NOMO-1 (cell line): ENCODE results near the gene PRSS57.
"Not testable (repeated sequence)": the region's sequence is repeated elsewhere in the genome, so short reads cannot be mapped to it uniquely, and the experiment has no call there.

Experiments used
- DNase-seq, 2 experiments: peaks; one replicate each; lab custom pipeline; 2025; ENCODE audit not compliant: unreplicated experiment in 2 of 2; lab: John Stamatoyannopoulos, UW

PRSS57 gene

DNA sequence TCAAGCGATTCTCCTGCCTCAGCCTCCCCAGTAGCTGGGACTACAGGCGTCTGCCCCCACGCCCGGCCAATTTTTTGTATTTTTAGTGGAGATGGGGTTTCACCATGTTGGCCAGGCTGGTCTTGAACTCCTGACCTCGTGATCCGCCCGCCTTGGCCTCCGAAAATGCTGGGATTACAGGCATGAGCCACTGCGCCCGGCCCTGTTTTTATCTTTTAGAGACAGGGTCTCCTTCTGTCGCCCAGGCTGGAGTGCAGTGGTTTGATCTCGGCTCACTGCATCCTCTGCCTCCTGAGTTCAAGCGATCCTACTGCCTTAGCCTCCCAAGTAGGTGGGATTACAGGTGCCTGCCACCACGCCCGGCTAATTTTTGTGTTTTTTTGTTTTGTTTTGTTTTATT is 3.3 kb upstream of the PRSS57 start:
- DNase-seq, result not testable (repeated sequence)

DNA sequence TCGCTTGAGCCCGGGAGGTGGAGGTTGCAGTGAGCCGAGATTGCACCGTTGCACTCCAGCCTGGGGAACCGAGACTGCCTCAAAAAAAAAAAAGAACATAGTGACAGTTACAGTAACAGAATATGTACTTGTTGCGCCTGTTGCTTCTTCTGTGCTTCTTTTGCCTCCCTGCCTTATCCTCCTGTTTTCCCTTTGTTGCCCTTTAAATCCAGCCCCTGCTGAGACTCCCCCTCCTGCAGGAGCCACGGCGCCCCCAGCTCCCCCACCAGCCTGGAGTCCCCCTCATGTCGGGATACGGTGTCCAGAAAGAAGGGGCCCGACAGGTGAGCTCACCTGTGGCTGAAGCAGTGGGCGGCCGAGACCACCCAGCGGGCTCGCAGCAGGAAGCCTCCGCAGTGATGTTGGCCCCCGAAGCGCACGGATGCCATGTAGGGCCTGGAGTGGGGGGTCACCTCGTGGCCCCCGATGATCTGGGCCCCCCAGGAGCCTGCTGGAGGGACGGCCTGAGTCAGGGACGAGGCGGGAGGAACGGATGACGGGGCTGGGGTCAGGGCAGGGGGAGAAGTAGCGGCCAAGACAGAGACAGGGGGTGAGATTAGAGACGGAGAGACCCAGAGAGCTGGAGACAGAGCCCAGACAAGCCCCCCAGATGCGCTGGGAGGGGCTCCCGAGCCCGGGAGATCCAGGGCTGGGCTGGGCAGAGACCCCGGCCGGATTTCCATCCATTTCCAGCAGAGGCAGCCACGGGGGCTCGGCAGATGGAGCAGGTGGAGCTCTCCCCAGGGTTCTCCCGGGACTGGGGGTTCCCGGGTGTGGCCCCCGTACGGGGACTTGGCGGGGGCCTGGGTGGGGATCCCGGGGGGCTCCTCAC is 536 bp downstream of the PRSS57 start:
- no peak for DNase-seq

DNA sequence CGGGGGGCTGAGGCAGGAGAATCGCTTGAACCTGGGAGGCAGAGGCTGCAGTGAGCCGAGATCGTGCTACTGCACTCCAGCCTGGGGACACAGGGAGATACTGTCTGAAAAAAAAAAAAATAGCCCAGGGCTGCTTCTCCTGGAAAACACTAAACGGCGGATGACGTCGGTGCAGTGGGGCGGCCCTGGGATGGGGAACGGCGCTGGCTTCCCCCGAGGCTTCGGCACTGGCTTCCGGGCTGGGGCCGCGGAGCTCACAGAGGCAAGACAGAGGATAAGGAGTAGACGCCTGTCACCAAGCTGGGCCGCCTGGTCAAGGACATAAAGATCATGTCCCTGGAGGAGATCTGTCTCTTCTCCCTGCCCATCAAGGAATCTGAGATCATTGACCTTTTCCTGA is 5.0 kb downstream of the PRSS57 start:
- DNase-seq, result no peak

DNA sequence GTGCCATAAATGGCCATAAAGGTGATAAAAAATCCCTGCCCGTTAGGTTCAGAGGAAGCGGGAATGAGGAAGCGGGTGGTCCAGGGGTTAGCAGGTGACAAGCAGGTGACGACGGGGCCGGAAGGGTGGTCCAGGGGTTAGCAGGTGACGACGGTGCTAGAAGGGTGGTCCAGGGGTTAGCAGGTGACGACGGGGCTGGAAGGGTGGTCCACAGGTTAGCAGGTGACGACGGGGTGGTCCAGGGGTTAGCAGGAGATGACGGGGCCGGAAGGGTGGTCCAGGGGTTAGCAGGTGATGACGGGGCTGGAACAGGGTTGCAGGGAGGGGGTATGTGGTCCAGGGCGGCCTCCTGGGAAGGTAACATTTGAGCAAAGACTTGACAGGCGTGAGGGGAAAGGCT is 6.3 kb downstream of the PRSS57 start:
- DNase-seq, result no peak

DNA sequence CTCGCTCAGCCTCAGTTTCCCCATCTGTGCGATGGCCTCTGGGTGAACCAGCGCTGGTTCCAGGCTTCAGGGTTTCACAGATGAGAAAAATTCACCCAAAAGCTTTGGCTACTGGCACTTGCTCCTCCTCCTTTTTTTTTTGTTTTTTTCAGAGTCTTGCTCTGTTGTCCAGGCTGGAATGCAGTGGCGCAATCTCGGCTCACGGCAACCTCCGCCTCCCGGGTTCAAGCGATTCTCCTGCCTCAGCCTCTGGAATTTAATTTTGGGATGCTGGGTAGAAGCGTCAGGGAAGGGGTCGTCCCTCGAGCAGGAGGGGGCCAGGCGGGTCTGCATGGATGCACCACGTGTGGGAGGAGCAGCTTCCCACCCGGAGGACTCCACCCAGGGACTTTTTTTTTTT is 7.0 kb downstream of the PRSS57 start:
- DNase-seq, result no peak

DNA sequence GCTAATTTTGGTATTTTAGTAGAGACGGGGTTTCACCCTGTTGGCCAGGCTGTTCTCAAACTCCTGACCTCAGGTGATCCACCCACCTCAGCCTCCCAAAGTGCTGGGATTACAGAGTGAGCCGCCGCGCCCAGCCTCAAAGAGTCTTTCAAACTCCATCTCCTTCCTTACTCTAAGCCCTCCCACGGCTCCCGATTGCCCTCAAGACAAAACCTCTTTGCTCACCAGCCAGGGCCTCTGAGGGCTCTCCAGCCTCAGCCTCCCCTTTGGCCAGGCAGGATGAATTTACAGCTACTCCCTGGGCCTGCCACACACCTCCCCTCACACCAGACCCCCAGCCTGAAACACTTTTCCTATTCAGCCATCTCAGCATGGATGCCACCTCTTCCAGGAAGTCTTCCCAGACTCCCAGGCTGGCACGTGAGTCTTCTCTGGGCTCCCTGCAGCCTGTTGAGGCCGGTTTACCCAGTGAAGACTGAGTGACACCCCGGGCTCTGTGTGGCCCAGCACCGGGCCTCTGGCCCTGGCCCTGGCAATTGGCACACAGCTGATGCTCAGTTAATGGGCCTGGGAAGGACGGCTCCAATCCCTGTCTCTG is 7.6 kb downstream of the PRSS57 start:
- DNase-seq, result no peak

DNA sequence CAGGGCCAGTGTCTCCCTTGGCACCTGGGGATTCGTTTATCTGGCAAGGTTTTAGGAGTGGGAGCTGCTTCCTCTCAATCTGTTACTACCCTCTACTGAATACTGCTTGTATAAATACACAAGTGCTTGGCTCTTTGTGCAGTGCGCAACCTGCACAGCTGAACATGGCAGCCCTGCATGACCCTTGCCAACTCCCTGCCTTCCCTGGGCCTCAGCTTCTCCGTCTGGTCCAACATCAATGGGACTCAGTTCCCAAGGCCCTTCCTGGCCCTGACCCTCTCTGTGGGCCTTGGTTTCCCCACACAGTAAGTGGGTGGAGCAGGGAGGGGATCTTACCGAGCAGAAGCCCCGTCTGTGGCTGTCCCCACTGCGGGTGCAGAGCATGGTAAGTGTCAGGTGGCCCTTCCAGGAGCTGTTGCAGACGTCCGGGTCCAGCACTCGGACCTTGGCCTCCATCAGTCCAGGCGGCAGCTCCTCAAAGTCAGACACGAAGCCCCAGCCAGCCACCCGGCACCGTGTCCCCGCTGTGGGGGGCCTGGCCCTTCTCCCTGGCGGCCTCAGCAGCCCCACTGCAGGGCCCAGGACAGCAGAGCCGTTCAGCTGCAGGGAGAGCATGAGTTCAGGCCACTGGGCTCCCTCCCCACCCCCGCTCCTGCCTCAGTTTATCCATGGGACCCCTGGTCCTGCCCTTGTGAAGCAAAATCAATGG is 8.5 kb downstream of the PRSS57 start:
- DNase-seq, result no peak

DNA sequence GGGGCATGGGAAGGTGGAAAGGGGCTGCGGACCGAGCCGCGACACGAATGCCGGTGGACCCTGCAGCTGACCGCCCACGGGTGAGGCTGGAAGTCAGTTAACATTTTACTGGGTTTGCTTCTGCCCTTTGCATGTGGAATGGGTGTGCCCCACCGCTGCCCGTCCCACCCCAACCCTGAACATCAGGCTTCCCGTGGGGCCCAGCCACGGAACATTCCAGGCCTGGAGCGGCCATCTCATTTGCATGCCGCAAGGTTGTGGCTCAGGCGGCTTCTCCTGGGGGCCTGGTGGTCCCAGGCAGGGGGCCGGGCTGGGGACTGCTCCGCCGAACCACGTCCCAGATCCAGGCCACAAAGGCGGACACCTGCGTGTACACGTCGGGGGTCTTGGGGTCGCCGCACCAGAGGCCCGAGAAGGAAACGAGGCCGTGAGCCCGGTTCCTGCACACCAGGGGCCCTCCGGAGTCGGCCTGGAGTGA is 9.8 kb downstream of the PRSS57 start:
- no peak for DNase-seq

DNA sequence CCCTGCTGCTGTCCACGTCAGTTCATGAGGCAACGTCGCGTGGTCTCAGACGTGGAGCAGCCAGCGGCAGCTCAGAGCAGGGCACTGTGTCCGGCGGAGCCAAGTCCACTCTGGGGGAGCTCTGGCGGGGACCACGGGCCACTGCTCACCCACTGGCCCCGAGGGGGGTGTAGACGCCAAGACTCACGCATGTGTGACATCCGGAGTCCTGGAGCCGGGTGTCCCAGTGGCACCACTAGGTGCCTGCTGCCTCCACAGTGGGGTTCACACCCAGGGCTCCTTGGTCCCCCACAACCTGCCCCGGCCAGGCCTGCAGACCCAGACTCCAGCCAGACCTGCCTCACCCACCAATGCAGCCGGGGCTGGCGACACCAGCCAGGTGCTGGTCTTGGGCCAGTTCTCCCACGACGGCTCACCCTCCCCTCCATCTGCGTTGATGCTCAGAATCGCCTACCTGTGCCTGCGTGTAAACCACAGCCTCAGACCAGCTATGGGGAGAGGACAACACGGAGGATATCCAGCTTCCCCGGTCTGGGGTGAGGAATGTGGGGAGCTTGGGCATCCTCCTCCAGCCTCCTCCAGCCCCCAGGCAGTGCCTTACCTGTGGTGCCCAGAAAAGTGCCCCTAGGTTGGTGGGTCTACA is 12.5 kb downstream of the PRSS57 start:
- DNase-seq, result no peak

DNA sequence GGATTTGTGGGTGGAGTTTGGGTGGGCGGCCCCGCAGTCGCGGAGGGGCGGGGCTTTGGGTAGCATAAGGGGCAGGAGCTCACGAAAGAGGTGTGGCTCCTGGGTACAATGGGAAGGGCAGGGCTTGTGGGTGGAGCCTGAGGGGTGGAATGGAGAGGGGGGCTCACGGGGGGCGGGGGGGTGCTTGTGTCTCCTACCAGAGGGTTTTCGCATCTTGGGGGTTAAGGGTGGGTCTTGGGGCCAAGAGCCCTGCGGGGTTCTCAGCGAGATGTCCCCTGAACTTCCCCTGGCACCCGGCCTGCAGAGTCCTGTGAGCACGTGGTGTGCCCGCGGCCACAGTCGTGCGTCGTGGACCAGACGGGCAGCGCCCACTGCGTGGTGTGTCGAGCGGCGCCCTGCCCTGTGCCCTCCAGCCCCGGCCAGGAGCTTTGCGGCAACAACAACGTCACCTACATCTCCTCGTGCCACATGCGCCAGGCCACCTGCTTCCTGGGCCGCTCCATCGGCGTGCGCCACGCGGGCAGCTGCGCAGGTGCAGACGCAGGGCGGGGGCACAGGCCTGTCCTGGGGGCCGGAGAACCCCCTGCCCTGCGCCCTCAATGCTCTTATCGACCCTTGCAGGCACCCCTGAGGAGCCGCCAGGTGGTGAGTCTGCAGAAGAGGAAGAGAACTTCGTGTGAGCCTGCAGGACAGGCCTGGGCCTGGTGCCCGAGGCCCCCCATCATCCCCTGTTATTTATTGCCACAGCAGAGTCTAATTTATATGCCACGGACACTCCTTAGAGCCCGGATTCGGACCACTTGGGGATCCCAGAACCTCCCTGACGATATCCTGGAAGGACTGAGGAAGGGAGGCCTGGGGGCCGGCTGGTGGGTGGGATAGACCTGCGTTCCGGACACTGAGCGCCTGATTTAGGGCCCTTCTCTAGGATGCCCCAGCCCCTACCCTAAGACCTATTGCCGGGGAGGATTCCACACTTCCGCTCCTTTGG is 13.9 kb downstream of the PRSS57 start:
- peak in 1 of 2 experiments; percentile 91 for DNase-seq

DNA sequence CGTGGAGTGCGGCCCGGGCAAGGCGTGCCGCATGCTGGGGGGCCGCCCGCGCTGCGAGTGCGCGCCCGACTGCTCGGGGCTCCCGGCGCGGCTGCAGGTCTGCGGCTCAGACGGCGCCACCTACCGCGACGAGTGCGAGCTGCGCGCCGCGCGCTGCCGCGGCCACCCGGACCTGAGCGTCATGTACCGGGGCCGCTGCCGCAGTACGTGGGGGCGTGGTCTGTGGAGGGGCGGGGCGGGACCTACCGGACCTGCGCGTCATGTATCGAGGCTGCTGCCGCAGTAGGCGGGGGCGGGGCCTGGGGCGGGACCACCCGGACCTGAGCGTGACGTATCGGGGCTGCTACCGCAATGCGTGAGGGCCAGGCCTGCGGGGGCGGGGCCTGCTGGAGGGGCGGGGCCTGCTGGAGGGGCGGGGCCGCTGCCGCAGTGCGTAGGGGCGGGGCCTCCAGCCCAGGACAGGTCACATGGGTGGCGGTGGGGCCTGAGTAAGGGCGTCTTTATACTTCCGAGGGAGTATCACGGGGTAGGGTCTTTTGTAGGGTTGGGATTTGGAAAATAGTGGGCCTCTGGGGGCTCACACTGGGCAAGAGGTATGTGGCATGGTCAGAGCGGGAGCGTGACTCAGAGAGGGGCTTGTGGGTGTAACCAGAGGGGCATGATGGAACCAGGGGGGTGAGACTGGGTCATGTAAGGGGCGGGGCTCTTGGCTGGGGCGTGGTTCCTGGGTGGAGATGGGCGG is 14.8 kb downstream of the PRSS57 start:
- DNase-seq, result peak; percentile 95 to 98

DNA sequence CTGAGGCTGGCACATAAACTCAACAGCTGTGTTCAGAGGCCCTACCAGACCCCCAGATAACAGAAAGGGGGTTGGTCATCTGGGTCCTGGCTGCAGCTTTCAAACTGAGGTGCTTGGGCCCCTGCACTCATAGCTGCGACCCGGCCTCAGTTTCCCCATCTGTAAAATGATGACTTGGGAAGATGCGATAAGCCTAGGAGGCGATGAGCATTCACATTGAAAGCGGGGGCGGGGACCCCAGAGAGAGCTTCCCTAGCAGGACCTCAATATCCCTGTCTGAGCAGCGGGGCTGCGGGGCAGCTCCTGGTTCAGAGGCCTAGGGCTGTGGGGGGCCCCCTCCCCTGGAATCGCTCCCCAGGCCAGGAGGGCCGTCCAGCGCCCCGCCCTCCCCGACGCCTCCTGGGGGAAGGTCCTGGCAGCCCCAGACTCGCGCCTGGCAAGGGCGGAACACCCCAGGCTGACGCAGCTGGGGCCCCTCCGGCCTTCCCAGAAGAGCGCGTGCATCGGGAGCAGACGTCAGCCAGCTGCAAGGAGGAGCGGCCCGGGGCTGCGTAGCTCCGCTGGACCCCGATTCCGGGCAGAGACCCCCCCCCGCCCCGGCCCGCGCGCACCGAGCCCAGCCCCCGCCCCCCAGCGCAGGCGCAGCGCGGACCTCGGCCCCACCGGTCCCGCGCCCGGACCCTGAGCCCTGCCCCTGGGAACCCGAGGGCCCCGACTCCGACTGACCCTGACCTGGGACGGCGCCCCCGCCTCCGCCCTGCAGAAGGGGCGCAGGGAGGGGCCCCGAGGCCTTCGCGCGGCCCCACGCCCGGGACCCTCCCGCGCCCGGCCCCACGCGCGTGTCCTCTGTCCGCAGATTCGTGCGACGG is 15.6 kb downstream of the PRSS57 start:
- peak; percentile 22 to 24 for DNase-seq

DNA sequence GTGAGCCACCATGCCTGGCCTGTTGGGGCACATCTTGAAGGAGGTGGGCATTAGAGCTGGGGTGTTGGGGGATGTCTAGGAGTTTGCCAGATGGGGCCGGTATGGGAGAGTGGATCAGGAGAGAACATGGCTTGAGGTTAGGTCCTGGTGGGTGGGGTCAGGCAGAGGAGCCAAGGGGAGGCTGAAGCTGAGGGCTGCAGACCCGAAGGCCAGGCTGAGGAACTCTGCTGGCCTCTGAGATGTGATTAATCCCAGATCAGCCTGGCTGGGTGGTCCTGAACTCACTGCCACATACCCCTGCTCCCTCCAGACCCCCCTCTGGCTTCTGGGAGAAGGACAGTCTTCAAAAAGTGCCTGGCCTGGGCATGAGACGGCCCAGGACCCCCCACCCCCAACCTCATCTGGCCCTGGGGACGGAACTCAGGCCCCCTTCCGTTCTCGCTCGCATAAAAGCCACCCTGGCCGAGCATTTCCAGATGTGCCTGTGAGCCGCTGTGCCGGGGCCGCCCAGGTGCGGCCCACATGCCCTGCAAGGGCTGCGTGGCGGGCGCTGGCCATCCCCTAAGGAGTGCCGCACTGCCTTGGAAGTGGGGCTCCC is 16.4 kb downstream of the PRSS57 start:
- no peak for DNase-seq

DNA sequence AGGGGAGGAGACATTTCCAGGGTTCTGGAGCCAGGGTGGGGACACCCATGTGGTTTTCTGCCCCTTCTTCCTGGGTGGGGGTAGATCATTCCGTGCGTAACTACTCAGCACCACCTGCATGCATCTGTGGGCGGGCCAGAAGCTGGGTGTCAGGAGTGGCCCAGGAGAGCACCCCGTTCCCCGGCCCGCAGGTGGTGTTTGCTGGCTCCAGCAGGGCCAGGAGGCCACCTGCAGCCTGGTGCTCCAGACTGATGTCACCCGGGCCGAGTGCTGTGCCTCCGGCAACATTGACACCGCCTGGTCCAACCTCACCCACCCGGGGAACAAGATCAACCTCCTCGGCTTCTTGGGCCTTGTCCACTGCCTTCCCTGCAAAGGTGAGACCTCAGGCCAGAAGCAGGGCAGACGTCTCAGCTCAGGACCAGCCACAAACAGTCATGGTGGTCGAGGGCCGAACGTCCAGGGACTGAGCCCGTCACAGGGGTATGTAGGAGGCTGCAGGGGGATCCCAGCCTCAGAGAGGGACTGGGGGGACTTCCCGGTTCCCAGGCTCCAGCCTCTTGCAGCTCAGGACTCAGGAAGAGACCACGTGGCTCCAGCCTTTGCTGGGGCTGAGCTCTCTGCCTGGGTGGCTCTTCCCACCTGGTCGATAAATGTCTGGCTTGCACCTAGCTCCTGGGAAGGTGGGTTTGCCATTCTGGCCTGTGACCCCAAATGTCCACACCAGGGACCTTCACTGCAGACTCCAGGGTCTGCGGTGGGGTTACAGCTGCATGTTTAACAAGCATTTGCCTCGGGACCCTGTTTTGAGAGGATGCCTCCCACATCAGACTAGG is 17.4 kb downstream of the PRSS57 start:
- no peak for DNase-seq

DNA sequence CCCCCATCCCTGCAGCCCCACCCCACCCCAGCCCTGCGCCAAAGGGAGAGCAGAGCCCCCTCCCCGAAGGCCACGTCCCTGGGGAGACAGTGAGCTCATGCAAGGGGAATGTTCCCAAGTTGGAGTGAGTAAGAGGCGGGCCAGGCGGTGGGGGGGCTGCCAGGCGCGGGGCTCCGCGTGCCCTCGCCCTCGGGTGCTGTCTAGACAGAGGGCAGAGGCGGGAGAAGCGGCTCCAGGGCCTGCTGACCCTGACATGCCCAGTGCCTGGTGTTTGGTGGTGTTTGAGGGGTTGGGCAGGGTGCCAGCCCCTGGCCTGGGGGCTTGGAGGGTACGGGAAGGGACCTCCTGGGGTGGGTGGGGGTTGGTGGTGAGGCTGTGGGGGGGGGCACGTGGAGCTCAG is 18.1 kb downstream of the PRSS57 start:
- DNase-seq, result no peak

DNA sequence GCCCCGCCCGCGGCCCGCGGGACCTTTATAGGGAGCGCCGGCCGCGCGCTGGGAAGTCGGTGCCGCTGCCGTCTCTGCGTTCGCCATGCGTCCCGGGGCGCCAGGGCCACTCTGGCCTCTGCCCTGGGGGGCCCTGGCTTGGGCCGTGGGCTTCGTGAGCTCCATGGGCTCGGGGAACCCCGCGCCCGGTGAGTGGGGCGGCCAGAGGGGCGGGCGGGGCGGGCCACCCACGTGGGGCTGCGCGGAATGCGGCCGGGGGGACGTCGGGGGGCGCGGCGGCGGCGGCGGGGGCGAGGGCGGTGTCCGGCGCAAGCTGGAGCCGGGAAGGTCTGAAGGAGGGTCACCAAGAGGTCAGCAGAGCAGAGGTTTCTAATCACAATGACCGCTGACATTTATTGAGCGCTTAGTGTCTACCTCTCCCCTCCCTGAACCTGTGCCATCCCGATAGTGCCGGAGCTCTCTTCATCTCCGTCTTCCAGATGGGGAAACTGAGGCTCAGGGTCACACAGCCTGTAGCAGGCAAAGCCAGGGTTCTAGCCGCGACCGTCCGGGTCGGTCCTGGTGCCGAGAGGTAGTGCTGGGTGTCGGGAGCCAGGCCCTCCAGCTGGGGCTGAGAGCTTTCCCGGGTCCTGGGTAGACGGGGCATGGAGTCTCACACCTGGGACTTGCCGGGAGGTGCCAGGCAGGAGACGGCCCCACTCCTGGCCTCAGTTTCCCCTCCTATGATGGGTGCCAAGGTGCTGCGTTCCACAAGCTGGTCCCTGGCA is 18.7 kb downstream of the PRSS57 start, which contains the start of gene FSTL3:
TSS of gene FSTL3 (plus strand) at position 54 of the 767 bp plus-strand sequence. CDS start at position 86, 32 bp downstream.
- no peak for DNase-seq
